PFSK-1 (cell line): ENCODE results near the gene TMEM59.

ENCODE experiments used
- FOXP2 ChIP-seq: optimal IDR thresholded peaks from 2 replicates; pipeline ENCODE3; 2011; ENCODE audit warnings: borderline replicate concordance, control low read depth, inconsistent platforms; ENCODE audit not compliant: insufficient read depth; ENCODE audit errors: extremely low read length, extremely low read depth
- POLR2AphosphoS5 ChIP-seq: IDR thresholded peaks from 2 replicates; pipeline ENCODE4 v1.6.1; 2012; ENCODE audit warnings: low read depth, mild to moderate bottlenecking, control low read depth, low read length, moderate library complexity
- REST ChIP-seq, 2 experiments: IDR thresholded peaks; 2 replicates each; pipeline versions ENCODE4 v1.6.1 to v1.8.0; 2011 to 2012; ENCODE audit warnings: low read depth in 2 of 2, low read length in 2 of 2, control low read depth in 1 of 2, inconsistent platforms in 1 of 2, mild to moderate bottlenecking in 1 of 2, moderate library complexity in 1 of 2; ENCODE audit not compliant: insufficient read depth in 1 of 2
- SIN3A ChIP-seq: IDR thresholded peaks from 2 replicates; pipeline ENCODE4 v1.6.1; 2012; ENCODE audit warnings: mild to moderate bottlenecking, low read length, moderate library complexity, borderline replicate concordance; ENCODE audit not compliant: insufficient read depth
- TAF1 ChIP-seq: IDR thresholded peaks from 2 replicates; pipeline ENCODE4 v1.6.1; 2012; ENCODE audit warnings: low read length, control low read depth, borderline replicate concordance; ENCODE audit not compliant: insufficient read depth

The TMEM59 gene

DNA sequence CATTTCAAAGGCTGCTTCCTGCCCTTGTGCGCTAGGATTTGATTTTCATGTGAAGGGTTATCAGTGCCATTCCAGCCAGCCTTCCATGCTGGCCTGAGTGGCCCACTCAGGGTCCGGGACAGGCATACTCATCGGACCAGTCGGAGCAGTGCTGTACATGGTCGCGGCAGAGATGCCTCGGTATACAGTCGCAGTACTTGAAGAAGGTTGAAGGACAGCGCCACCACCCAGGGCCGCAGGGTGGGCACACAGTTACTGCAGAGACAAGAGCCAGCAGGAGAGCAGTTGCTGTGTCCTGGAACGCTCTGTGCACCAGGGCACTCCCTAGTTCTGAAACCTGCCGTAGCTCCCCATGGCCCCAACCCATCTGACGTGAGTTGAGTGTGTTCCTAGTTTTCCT is 44.1 kb downstream of the TMEM59 start:
- TF ChIP-seq TAF1 (no peak), SIN3A (no peak), POLR2AphosphoS5 (no peak), REST (IDR thresholded peaks at IDR 0.05; ENCODE audit: insufficient read depth in 1 of 2, low read depth in 2 of 2, low read length in 2 of 2) (no peak), FOXP2 (no peak)

DNA sequence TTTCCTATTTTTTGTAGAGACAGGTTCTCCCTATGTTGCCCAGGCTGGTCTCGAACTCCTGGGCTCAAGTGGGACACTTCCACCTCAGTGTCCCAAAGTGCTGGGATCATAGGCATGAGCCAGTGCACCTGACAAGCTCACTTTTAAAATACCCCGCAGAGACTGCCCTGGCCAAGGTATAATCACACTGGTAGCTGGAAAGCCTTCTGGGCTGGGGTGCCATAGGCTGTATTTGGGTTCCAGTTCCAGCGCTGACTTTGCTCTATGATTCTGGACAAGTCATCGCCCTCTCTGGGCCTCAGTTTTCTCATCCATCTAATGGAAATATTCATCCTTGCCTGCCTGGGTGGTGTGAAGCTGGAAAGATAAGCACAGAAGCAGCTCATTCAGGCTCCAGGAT is 45.4 kb downstream of the TMEM59 start:
- TF ChIP-seq REST (IDR thresholded peaks at IDR 0.05; ENCODE audit: insufficient read depth in 1 of 2, low read depth in 2 of 2, low read length in 2 of 2), result no peak
- TF ChIP-seq FOXP2, result no peak
- no peak for TF ChIP-seq TAF1
- TF ChIP-seq SIN3A, result no peak
- TF ChIP-seq POLR2AphosphoS5, result no peak

DNA sequence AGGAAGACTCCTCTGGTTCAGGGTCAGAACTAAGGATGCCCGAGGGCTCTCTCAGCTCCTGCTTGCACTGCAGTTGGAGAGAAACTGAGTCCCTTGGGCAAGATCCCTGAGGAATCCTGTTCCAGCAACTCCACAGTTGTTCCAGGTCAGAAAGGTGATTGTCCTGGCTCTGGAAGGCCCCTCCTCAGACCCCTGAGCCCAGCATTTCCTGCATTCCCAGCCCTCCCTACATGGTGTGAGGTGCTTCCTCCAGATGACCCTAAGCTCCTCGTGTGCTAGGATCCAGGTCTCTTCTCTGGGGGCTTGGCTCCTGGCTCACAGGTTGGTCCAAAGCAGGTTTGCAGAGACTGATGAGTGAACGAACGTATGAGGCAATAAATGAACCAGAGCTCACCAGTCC is 46.5 kb downstream of the TMEM59 start:
- TF ChIP-seq POLR2AphosphoS5 (no peak), FOXP2 (no peak), TAF1 (no peak), SIN3A (no peak), REST (IDR thresholded peaks at IDR 0.05; ENCODE audit: insufficient read depth in 1 of 2, low read depth in 2 of 2, low read length in 2 of 2) (no peak)

- TF ChIP-seq TAF1, result no peak
- no peak for TF ChIP-seq SIN3A
- no peak for TF ChIP-seq REST (IDR thresholded peaks at IDR 0.05; ENCODE audit: insufficient read depth in 1 of 2, low read depth in 2 of 2, low read length in 2 of 2)
These were observed 48.4 kb downstream of the TMEM59 start for GRCh38 chr1:54004481-54005049.

DNA sequence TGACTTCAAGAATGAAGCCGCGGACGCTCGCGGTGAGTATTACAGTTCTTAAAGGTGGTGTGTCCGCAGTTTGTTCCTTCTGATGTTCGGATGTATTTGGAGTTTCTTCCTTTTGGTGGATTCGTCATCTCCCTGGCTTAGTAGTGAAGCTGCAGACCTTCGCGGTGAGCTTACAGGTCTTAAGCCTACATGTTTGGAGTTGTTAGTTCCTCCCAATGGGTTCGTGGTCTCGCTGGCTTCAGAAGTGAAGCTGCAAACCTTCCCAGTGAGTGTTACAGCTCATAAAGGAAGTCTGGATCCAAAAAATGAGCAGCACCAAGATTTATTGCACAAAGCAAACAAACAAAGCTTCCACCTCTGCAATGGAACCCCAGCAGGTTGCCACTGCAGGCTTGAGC is 49.8 kb downstream of the TMEM59 start:
- TF ChIP-seq TAF1 (no peak), POLR2AphosphoS5 (no peak), FOXP2 (no peak), SIN3A (no peak), REST (IDR thresholded peaks at IDR 0.05; ENCODE audit: insufficient read depth in 1 of 2, low read depth in 2 of 2, low read length in 2 of 2) (no peak)
